Measurements from ENCODE around the gene KAZALD1.

DNA sequence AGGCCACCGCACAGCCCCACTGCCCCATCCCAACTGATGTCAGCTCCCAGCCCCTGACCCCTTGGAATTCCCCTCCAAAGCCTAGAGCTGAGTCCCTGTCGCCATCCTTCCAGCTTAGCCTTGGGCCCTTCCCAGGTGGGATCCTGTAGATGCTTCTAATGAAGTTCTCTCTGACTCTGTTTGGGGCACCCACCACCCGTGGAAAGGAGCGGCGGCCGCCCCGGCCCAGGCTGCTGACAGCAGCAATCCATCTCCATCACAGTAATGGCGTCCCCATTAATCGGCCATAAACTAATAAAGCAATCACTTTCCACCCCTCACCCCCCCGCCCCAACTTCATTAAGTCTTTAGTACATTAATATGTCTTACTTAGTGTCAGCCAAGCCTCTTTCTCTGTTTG lies 25.6 kb downstream of the KAZALD1 start:
- TF ChIP-seq POLR2AphosphoS5 (IDR thresholded peaks at IDR 0.05) (no peak), EP300 (IDR thresholded peaks at IDR 0.05) (no peak), POLR2A (IDR thresholded peaks at IDR 0.05) (no peak)
- TF ChIP-seq, protein P1, sequence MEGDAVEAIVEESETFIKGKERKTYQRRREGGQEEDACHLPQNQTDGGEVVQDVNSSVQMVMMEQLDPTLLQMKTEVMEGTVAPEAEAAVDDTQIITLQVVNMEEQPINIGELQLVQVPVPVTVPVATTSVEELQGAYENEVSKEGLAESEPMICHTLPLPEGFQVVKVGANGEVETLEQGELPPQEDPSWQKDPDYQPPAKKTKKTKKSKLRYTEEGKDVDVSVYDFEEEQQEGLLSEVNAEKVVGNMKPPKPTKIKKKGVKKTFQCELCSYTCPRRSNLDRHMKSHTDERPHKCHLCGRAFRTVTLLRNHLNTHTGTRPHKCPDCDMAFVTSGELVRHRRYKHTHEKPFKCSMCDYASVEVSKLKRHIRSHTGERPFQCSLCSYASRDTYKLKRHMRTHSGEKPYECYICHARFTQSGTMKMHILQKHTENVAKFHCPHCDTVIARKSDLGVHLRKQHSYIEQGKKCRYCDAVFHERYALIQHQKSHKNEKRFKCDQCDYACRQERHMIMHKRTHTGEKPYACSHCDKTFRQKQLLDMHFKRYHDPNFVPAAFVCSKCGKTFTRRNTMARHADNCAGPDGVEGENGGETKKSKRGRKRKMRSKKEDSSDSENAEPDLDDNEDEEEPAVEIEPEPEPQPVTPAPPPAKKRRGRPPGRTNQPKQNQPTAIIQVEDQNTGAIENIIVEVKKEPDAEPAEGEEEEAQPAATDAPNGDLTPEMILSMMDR (IDR thresholded peaks at IDR 0.05): no peak
